SK-N-MC (cell line): ENCODE results near the gene ARHGEF2.

ENCODE experiments used
- EZH2 ChIP-seq: fragments of 200-600 bp; sonication (generic); IDR thresholded peaks from one replicate; pipeline ENCODE4 v1.6.1; 2017; ENCODE audit warnings: antibody characterized with exemption
- POLR2AphosphoS5 ChIP-seq: IDR thresholded peaks from 2 replicates; pipeline ENCODE4 v1.6.1; 2012; ENCODE audit warnings: mild to moderate bottlenecking, low read depth, low read length, borderline replicate concordance

DNA sequence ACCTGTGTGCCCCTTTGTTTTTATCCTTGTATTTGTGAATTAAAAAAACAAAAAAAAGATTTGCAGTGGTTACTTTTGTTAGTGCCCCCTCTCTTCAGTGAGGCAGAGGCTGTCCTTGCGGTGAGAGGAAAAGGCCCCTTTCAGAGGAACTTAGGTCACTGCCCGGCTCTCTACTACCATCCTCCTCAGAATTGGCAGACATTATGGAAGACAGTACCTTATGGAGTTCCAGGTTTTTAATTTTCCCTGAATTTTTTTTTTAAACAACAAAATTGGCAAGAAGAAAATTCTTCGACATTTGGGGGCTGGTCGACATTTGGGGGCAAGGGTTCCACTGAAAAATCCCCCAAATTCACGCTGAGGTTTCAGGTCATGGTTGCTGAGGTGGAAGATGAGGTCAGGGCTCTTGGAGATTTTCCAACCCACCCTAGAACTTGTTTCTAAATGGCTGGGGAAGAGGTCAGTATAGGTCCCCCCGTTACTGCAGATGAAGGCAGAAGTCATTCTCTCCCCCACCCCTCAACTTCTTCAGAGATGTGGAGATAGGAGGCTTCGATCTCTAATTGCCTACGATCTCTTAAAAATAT is 31.6 kb downstream of the ARHGEF2 start:
- TF ChIP-seq POLR2AphosphoS5 (no peak), EZH2 (no peak)
